Activated naive CD4-positive, alpha-beta T cell treated with anti-CD3 and anti-CD28 coated beads, Interleukin-2, amount 50 U/mL, for 24 hours (primary cell): Measurements from ENCODE around the gene SMPD3.

Experiments used
- H3K27ac Mint-ChIP-seq: one replicate; pipeline ENCODE4 v1.8.0; 2021; ENCODE audit warnings: mild to moderate bottlenecking, mixed read lengths
- H3K27me3 Mint-ChIP-seq: one replicate; pipeline ENCODE4 v1.8.0; 2021; ENCODE audit warnings: mixed read lengths
- H3K36me3 Mint-ChIP-seq: one replicate; pipeline ENCODE4 v1.8.0; 2021; ENCODE audit warnings: mixed read lengths
- H3K4me1 Mint-ChIP-seq: one replicate; pipeline ENCODE4 v1.8.0; 2021; ENCODE audit warnings: mixed read lengths
- H3K4me3 Mint-ChIP-seq: one replicate; pipeline ENCODE4 v1.8.0; 2021; ENCODE audit warnings: mild to moderate bottlenecking, mixed read lengths
- H3K9me3 Mint-ChIP-seq: one replicate; pipeline ENCODE4 v1.8.0; 2021; ENCODE audit warnings: mixed read lengths

Gene SMPD3

GRCh38 chr16:68358951-68359350 is 89.4 kb downstream of the SMPD3 start:
- no peak overlapping the region for H3K4me3 Mint-ChIP-seq
- H3K9me3 Mint-ChIP-seq, result no peaks in the 10 kb centered on the region
- no peak overlapping the region for H3K27ac Mint-ChIP-seq
- peaks cover 8% of the 10 kb centered on the region for H3K36me3 Mint-ChIP-seq
- H3K27me3 Mint-ChIP-seq, result no peaks in the 10 kb centered on the region
- peaks cover 36% of the 10 kb centered on the region for H3K4me1 Mint-ChIP-seq

- H3K36me3 Mint-ChIP-seq, result peaks cover 10% of the 10 kb centered on the region
- H3K27me3 Mint-ChIP-seq, result no peaks in the 10 kb centered on the region
- no peaks in the 10 kb centered on the region for H3K9me3 Mint-ChIP-seq
- H3K27ac Mint-ChIP-seq, result no peak overlapping the region
- H3K4me3 Mint-ChIP-seq, result no peak overlapping the region
- H3K4me1 Mint-ChIP-seq, result peaks cover 36% of the 10 kb centered on the region
These were observed 90.4 kb downstream of the SMPD3 start for GRCh38 chr16:68357923-68358322.

- peaks cover 12% of the 10 kb centered on the region for H3K36me3 Mint-ChIP-seq
- no peaks in the 10 kb centered on the region for H3K9me3 Mint-ChIP-seq
- H3K4me1 Mint-ChIP-seq, result peaks cover 36% of the 10 kb centered on the region
- H3K27me3 Mint-ChIP-seq, result no peaks in the 10 kb centered on the region
- no peak overlapping the region for H3K4me3 Mint-ChIP-seq
- H3K27ac Mint-ChIP-seq, result no peak overlapping the region
These were observed 90.8 kb downstream of the SMPD3 start for GRCh38 chr16:68357521-68357922.

DNA sequence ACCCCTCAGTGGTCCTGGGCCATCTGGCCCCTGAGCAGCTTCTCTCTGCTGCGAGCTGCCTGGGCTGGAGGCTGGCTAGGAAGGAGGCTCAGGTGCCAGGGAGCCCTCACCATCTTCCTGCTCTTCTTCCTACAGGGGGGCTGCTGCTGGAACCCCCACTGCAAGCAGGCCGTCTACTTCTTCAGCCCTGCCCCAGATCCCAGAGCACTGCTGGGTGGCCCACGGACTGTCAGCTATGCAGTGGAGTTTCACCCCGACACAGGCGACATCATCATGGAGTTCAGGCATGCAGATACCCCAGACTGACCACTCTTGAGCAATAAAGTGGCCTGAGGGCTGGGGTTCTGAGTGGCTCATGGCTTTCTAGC is 91.4 kb downstream of the SMPD3 start:
- Mint-ChIP-seq H3K4me3 (peak overlapping the region; percentile 36), H3K27me3 (no peaks in the 10 kb centered on the region), H3K9me3 (no peaks in the 10 kb centered on the region), H3K36me3 (peaks cover 12% of the 10 kb centered on the region), H3K27ac (no peak overlapping the region), H3K4me1 (peaks cover 36% of the 10 kb centered on the region)

DNA sequence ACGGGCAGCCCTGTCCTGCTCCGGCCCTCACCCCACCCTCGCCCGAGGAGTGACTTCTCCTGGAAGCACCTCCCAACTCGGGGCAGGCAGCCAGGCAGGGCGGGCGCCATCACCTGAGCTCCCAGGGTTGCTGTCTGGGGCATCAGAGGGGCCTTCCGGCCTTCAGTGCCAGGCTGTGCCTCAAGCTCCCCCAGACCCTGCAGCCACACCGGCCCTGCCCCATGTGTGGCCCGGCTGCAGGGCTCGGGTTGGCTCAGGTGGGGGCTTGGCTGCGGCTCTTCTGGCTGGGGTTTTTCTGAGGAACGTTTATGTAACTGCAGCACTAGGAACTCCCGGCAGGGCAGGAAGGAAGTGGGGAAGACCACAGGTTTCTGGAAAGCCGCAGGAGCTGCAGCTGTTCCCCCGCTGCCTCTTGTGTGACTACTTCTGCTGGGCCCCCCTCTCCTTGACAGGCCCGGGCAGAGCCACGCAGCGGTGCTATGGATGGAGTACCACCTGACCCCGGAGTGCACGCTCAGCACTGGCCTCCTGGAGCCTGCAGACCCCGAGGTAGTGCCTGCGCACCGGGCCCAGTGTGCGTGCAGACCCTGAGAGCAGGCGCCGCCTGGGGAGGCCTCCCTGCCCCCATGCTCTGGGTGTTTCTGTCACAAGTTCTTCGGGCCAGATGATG is 91.9 kb downstream of the SMPD3 start:
- H3K9me3 Mint-ChIP-seq, result no peaks in the 10 kb centered on the region
- H3K4me1 Mint-ChIP-seq, result peaks cover 36% of the 10 kb centered on the region
- H3K4me3 Mint-ChIP-seq, result peak overlapping the region; percentile 70
- peaks cover 12% of the 10 kb centered on the region for H3K36me3 Mint-ChIP-seq
- H3K27me3 Mint-ChIP-seq, result no peaks in the 10 kb centered on the region
- no peak overlapping the region for H3K27ac Mint-ChIP-seq

DNA sequence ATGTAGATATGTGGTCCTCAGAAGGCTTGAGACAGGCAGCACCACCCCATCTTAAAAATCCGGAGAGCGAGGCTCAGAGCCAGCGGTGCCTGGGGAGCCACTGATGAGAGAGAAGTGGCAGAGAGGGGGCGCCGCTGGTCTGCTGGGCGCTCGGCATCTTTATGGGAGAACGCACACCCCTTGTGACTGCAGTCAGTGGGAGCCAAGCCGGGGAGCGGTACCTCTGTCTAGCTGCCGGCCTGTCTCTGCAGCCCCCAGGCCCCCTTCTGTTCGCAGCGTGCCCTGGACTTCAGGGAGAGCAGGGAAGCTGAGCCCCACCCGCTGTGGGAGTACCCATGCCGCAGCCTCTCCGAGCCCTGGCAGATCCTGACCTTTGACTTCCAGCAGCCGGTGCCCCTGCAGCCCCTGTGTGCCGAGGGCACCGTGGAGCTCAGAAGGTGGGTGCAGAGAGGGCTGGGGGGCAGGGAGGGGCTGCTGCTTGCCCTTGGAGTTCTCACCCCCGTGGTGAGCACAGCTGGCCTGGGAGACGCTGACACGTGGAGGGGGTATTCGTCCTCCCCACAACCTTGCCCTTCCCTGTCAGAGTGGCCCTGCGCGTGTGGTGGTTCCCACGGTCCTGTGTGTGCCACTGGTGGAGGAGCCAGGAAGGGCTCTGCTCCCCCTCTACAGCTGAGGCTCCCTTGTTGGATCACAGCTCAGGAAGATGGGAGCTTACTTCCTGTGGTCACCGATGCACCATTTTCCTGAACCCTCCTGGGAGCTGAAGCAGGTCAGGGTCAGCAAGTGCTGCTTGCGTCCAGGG is 92.7 kb downstream of the SMPD3 start:
- no peaks in the 10 kb centered on the region for H3K9me3 Mint-ChIP-seq
- H3K27ac Mint-ChIP-seq, result no peak overlapping the region
- H3K4me3 Mint-ChIP-seq, result peak overlapping the region; percentile 4
- peaks cover 12% of the 10 kb centered on the region for H3K36me3 Mint-ChIP-seq
- H3K27me3 Mint-ChIP-seq, result no peaks in the 10 kb centered on the region
- peaks cover 36% of the 10 kb centered on the region for H3K4me1 Mint-ChIP-seq

DNA sequence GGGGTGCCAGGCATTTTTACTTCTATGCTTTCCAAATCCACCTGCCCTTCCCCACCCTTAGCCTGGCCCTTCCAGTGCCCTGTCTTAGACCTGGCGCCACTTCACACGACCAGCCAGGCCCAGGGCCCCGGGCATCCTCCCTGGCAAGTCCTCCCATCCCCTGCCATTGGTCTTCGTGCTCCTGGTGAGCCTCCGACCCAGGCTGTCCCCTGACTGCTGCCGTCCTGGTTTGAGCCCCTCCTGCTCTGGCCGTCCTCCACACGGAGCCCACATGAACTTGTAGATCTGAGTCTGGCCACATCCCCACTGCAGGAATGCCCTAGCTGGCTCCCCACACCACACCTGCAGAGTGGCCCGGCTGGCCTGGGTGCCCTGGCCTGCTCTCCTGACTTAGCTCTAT is 93.5 kb downstream of the SMPD3 start:
- Mint-ChIP-seq H3K4me3 (no peak overlapping the region), H3K36me3 (peaks cover 12% of the 10 kb centered on the region), H3K9me3 (no peaks in the 10 kb centered on the region), H3K27me3 (no peaks in the 10 kb centered on the region), H3K27ac (no peak overlapping the region), H3K4me1 (peaks cover 36% of the 10 kb centered on the region)

DNA sequence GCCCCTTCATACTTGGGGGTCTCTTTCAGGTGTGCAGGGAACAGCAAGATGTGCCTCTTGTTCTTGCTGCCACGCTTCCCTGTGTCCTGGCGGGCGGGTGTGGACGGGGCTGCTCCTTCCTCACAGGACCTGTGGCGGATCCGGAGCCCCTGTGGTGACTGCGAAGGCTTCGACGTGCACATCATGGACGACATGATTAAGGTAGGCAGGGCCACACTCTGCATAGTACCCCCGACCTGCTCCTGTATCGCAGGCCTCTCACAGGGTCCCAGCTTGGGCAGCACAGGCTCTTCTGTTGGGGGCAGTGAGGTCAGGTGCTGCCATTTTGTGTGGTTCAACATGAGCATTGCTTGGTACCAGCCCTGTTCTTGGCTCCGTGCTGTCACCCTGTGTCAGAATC is 94.9 kb downstream of the SMPD3 start:
- Mint-ChIP-seq H3K9me3 (no peaks in the 10 kb centered on the region), H3K27ac (no peak overlapping the region), H3K36me3 (peaks cover 15% of the 10 kb centered on the region), H3K27me3 (no peaks in the 10 kb centered on the region), H3K4me1 (peaks cover 35% of the 10 kb centered on the region), H3K4me3 (no peak overlapping the region)

DNA sequence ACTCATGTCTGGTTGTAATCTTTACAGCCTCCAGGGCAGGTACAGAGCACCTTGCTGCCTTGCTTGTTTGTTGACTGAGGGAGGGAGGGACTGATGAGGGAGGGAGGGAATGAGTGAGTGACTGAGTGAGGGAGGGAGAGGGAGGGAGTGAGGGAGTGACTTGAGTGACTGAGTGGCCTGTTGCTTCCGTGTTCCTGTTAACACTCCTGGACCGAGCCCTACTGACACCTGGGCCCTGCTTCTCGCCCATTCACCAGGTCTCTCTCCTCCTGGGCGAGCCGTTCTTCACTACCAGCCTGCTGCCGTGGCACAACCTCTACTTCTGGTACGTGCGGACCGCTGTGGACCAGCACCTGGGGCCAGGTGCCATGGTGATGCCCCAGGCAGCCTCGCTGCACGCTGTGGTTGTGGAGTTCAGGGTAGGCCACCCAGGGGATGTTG is 96.3 kb downstream of the SMPD3 start:
- peaks cover 15% of the 10 kb centered on the region for H3K36me3 Mint-ChIP-seq
- H3K9me3 Mint-ChIP-seq, result no peaks in the 10 kb centered on the region
- peaks cover 25% of the 10 kb centered on the region for H3K4me1 Mint-ChIP-seq
- H3K27ac Mint-ChIP-seq, result no peak overlapping the region
- no peaks in the 10 kb centered on the region for H3K27me3 Mint-ChIP-seq
- no peak overlapping the region for H3K4me3 Mint-ChIP-seq

- H3K27me3 Mint-ChIP-seq, result no peaks in the 10 kb centered on the region
- peaks cover 19% of the 10 kb centered on the region for H3K4me1 Mint-ChIP-seq
- peaks cover 15% of the 10 kb centered on the region for H3K36me3 Mint-ChIP-seq
- no peak overlapping the region for H3K4me3 Mint-ChIP-seq
- H3K27ac Mint-ChIP-seq, result no peak overlapping the region
- H3K9me3 Mint-ChIP-seq, result no peaks in the 10 kb centered on the region
These were observed 96.8 kb downstream of the SMPD3 start for GRCh38 chr16:68351463-68351862.

GRCh38 chr16:68350813-68351350 is 97.4 kb downstream of the SMPD3 start:
- Mint-ChIP-seq H3K27ac (no peak overlapping the region), H3K4me1 (peaks cover 13% of the 10 kb centered on the region), H3K36me3 (peaks cover 15% of the 10 kb centered on the region), H3K9me3 (no peaks in the 10 kb centered on the region), H3K4me3 (no peak overlapping the region), H3K27me3 (no peaks in the 10 kb centered on the region)

- H3K9me3 Mint-ChIP-seq, result no peaks in the 10 kb centered on the region
- H3K27ac Mint-ChIP-seq, result no peak overlapping the region
- H3K27me3 Mint-ChIP-seq, result no peaks in the 10 kb centered on the region
- H3K36me3 Mint-ChIP-seq, result peaks cover 13% of the 10 kb centered on the region
- H3K4me1 Mint-ChIP-seq, result peaks cover 4% of the 10 kb centered on the region
- no peak overlapping the region for H3K4me3 Mint-ChIP-seq
These were observed 98.4 kb downstream of the SMPD3 start for GRCh38 chr16:68349838-68350410.

GRCh38 chr16:68348639-68349445 is 99.5 kb downstream of the SMPD3 start:
- Mint-ChIP-seq H3K4me1 (no peaks in the 10 kb centered on the region), H3K27ac (no peak overlapping the region), H3K36me3 (peaks cover 15% of the 10 kb centered on the region), H3K4me3 (no peak overlapping the region), H3K27me3 (no peaks in the 10 kb centered on the region), H3K9me3 (no peaks in the 10 kb centered on the region)

- H3K36me3 Mint-ChIP-seq, result peaks cover 13% of the 10 kb centered on the region
- H3K27me3 Mint-ChIP-seq, result no peaks in the 10 kb centered on the region
- no peak overlapping the region for H3K27ac Mint-ChIP-seq
- H3K9me3 Mint-ChIP-seq, result no peaks in the 10 kb centered on the region
- H3K4me3 Mint-ChIP-seq, result no peak overlapping the region
- no peaks in the 10 kb centered on the region for H3K4me1 Mint-ChIP-seq
These were observed 100.7 kb downstream of the SMPD3 start for GRCh38 chr16:68347605-68348004.

- Mint-ChIP-seq H3K27ac (peak overlapping the region; percentile 41), H3K4me3 (no peak overlapping the region), H3K9me3 (no peaks in the 10 kb centered on the region), H3K27me3 (no peaks in the 10 kb centered on the region), H3K4me1 (no peaks in the 10 kb centered on the region), H3K36me3 (peaks cover 13% of the 10 kb centered on the region)
These were observed 101.3 kb downstream of the SMPD3 start for GRCh38 chr16:68346892-68347480.
